Breast epithelium (tissue), 4 donors: ENCODE results near the gene ERN1. TPM values are rescaled to one million over a fixed set of nuclear protein-coding genes. Genes with fewer than 3 reads are reported as not detected.
A peak's percentile ranks its signal among the peaks of the same experiment; 100 is the strongest.

Experiments
- DNase-seq, 2 donors: peaks; one replicate each; pipeline ENCODE4 v3.0.0-alpha.2; 2019; ENCODE audit warnings: low spot score in 2 of 2
- H3K27ac ChIP-seq, 2 donors: fragments of 200-600 bp; sonication (generic) in 1 of 2; one replicate each; pipeline ENCODE4 v1.5.1; 2016 to 2019; ENCODE audit warnings: mild to moderate bottlenecking in 1 of 2
- H3K27me3 ChIP-seq, 2 donors: fragments of 200-600 bp; sonication (generic) in 1 of 2; one replicate each; pipeline versions ENCODE4 v1.5.1 to v1.6.0; 2017 to 2019; ENCODE audit warnings: control low read depth in 1 of 2, mild to moderate bottlenecking in 1 of 2
- H3K36me3 ChIP-seq: fragments of 200-600 bp; one replicate; pipeline ENCODE4 v1.5.1; 2019
- H3K4me1 ChIP-seq, 2 donors: fragments of 200-600 bp; sonication (generic); one replicate each; pipeline ENCODE4 v1.5.1; 2016 to 2019; ENCODE audit warnings: control low read depth in 1 of 2
- H3K4me3 ChIP-seq, 3 donors: fragments of 200-600 bp; sonication (generic); 1 replicate in 2 of 3; 2 replicates in 1 of 3; pipeline ENCODE4 v1.5.1; 2016 to 2019; ENCODE audit warnings: mild to moderate bottlenecking in 3 of 3, moderate library complexity in 2 of 3
- H3K9me3 ChIP-seq, 2 donors: fragments of 200-600 bp; sonication (generic) in 1 of 2; one replicate each; pipeline ENCODE4 v1.5.1; 2016 to 2019; ENCODE audit warnings: control low read depth in 1 of 2
- CTCF ChIP-seq, 3 donors: fragments of 450-650 bp; IDR thresholded peaks; one replicate each; pipeline ENCODE4 v1.5.1; 2016 to 2017; ENCODE audit warnings: antibody characterized with exemption in 3 of 3, mild to moderate bottlenecking in 3 of 3, moderate library complexity in 3 of 3
- POLR2A ChIP-seq: fragments of 450-650 bp; IDR thresholded peaks from one replicate; pipeline ENCODE4 v1.6.1; 2016; ENCODE audit warnings: antibody characterized with exemption, mild to moderate bottlenecking, moderate library complexity
- POLR2AphosphoS5 ChIP-seq, 3 donors: sonication (generic); formaldehyde crosslinking; IDR thresholded peaks; one replicate each; pipeline ENCODE4 v1.6.1; 2017; ENCODE audit warnings: antibody characterized with exemption in 3 of 3
- intact Hi-C: fragments of 100-400 bp; cut with DNase I; formaldehyde crosslinking; loops from one replicate; pipeline ENCODE4 v1.15.1; 2023; ENCODE audit warnings: low total_unique reads
- total RNA-seq, 3 donors: library from RNA; depleted of rRNA; stranded (reverse); fragments of >200 nt; gene quantifications; one replicate each; pipeline ENCODE4 v1.1.0, GENCODE V29; 2016

ERN1 gene
- total RNA-seq, 3 donors from 2014 or later: 13.1 to 40.8 (median 34.7) TPM

DNA sequence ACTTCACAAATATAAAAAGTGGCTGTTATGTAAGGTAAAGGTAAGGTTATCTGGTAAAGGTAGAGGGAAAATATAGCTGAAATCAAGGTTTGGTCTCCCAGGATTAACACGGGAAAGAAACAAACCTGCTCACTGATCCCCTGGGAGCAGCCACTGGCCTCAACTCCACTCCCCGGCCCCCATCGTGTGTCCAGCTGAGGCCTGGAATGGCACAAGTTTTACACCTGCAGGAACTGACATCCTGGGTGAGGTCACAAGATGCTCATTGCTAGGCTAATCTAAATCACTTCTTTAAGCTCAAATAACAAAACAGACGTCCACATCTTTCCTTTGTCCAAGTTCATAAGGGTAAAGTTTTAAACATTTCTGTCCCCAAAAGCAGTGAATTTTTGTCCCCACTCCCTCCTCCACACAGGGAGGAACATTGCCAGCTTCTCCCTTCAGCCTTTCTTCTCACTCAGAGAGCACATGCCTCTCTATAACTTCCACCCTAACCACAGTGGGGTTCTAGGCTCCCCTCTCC is 46.3 kb downstream of the ERN1 start:
- TF ChIP-seq CTCF (IDR thresholded peaks at IDR 0.05) (no peak), POLR2A (no peak), POLR2AphosphoS5 (IDR thresholded peaks at IDR 0.05) (no peak)
- Histone ChIP-seq H3K27ac (peak overlapping the region; percentile 74 to 75), H3K4me3 (no peak overlapping the region), H3K9me3 (no peaks in the 10 kb centered on the region), H3K27me3 (no peaks in the 10 kb centered on the region), H3K36me3 (no peaks in the 10 kb centered on the region), H3K4me1 (peaks cover 0 to 12% of the 10 kb centered on the region in 2 donors)
- no peak for DNase-seq
- intact Hi-C loops: no loop called here

GRCh38 chr17:64083093-64083492 is 46.9 kb downstream of the ERN1 start:
- no peak for DNase-seq
- intact Hi-C loops: no loop called here
- Histone ChIP-seq H3K36me3 (no peaks in the 10 kb centered on the region), H3K4me1 (peaks cover 0 to 12% of the 10 kb centered on the region in 2 donors), H3K27me3 (no peaks in the 10 kb centered on the region), H3K27ac (peak overlapping the region; percentile 69 to 74), H3K4me3 (no peak overlapping the region), H3K9me3 (no peaks in the 10 kb centered on the region)
- no peak for TF ChIP-seq POLR2AphosphoS5 (IDR thresholded peaks at IDR 0.05)
- no peak for TF ChIP-seq POLR2A

GRCh38 chr17:64081802-64082799 is 47.8 kb downstream of the ERN1 start:
- H3K4me1 ChIP-seq: peaks cover 0 to 7% of the 10 kb centered on the region in 2 donors
- peak overlapping the region; percentile 69 to 74 for H3K27ac ChIP-seq
- H3K9me3 ChIP-seq: no peaks in the 10 kb centered on the region
- no peaks in the 10 kb centered on the region for H3K36me3 ChIP-seq
- no peaks in the 10 kb centered on the region for H3K27me3 ChIP-seq
- no peak for DNase-seq
- no peak overlapping the region for H3K4me3 ChIP-seq
- intact Hi-C loops: no loop called here
- TF ChIP-seq POLR2A (no peak), CTCF (IDR thresholded peaks at IDR 0.05) (no peak), POLR2AphosphoS5 (IDR thresholded peaks at IDR 0.05) (peak in 1 of 3 donors; percentile 44)

GRCh38 chr17:64080174-64080618 is 49.7 kb downstream of the ERN1 start:
- H3K36me3 ChIP-seq: no peaks in the 10 kb centered on the region
- H3K4me3 ChIP-seq: no peak overlapping the region
- no peak for DNase-seq
- H3K27me3 ChIP-seq: no peaks in the 10 kb centered on the region
- H3K27ac ChIP-seq: no peak overlapping the region
- intact Hi-C loops: no loop called here
- TF ChIP-seq CTCF (IDR thresholded peaks at IDR 0.05) (no peak), POLR2A (no peak), POLR2AphosphoS5 (IDR thresholded peaks at IDR 0.05) (no peak)
- no peaks in the 10 kb centered on the region for H3K9me3 ChIP-seq
- H3K4me1 ChIP-seq: peaks cover 0 to 7% of the 10 kb centered on the region in 2 donors

GRCh38 chr17:64077379-64077778 is 52.6 kb downstream of the ERN1 start:
- TF ChIP-seq CTCF (IDR thresholded peaks at IDR 0.05): no peak
- no peak for TF ChIP-seq POLR2AphosphoS5 (IDR thresholded peaks at IDR 0.05)
- TF ChIP-seq POLR2A: no peak
- no peaks in the 10 kb centered on the region for H3K9me3 ChIP-seq
- no peak overlapping the region for H3K4me3 ChIP-seq
- DNase-seq: no peak
- peaks cover 0 to 3% of the 10 kb centered on the region in 2 donors for H3K4me1 ChIP-seq
- no peaks in the 10 kb centered on the region for H3K36me3 ChIP-seq
- intact Hi-C loops: no loop called here
- no peak overlapping the region for H3K27ac ChIP-seq
- no peaks in the 10 kb centered on the region for H3K27me3 ChIP-seq
